GM13977 (cell line): ENCODE data around the gene PSMD10.

Experiments used
- DNase-seq: peaks from one replicate; pipeline ENCODE4 v3.0.0; 2012; ENCODE audit warnings: low spot score
- in situ Hi-C: fragments of 300-500 bp; cut with MboI; formaldehyde crosslinking; loops from one replicate; pipeline ENCODE4 v1.12.0; 2022; ENCODE audit warnings: low sequenced_read_pairs, low pct_unique_long_range_greater_than_20kb, mixed read lengths, inconsistent platforms; ENCODE audit not compliant: unreplicated experiment
- TF ChIP-seq, protein P1 (sequence below): IDR thresholded peaks from 2 replicates; pipeline ENCODE4 v1.5.1; 2012; ENCODE audit warnings: mild to moderate bottlenecking, control low read depth; ENCODE audit not compliant: insufficient read depth; ENCODE audit errors: extremely low read depth, missing control alignments

Gene PSMD10

DNA sequence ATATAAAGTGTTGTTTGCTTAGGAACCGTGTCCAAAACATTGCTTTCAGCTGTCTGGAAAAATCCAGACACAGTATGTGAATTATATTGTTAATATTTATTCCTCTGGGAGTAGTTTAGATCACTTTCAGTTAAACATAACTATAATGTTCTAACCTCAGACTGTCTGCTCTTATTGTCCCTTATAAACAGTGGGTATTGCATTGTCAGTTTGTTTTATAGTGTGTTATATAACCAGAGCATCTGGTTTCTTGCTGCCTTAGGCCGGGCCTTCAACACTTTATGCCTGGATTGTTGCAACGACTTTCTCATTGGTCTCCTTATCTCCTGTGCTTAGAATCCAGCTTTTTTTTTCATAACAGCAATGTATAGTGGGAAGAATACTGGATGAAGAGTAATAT, 26.6 kb upstream of the PSMD10 start:
- no peak for DNase-seq

DNA sequence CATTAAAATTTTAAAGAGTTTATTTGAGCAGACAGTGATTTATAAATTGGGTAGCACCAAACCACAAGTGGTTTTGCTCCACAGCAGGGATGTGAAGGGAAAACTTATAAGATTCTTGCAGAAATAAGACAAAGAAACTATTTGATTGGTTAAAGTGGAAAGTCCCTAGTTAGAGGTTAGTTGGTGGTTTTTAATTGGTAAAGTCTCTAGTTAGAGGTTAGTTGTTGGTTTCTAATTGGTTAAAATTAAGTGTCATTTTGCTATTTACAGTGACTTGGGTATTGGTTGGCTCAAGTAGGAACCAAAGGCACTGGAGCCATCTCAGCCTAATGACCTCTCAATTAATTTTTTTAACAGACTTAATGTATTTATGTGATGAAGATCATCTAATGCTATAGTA, 23.2 kb upstream of the PSMD10 start:
- TF ChIP-seq, protein P1, sequence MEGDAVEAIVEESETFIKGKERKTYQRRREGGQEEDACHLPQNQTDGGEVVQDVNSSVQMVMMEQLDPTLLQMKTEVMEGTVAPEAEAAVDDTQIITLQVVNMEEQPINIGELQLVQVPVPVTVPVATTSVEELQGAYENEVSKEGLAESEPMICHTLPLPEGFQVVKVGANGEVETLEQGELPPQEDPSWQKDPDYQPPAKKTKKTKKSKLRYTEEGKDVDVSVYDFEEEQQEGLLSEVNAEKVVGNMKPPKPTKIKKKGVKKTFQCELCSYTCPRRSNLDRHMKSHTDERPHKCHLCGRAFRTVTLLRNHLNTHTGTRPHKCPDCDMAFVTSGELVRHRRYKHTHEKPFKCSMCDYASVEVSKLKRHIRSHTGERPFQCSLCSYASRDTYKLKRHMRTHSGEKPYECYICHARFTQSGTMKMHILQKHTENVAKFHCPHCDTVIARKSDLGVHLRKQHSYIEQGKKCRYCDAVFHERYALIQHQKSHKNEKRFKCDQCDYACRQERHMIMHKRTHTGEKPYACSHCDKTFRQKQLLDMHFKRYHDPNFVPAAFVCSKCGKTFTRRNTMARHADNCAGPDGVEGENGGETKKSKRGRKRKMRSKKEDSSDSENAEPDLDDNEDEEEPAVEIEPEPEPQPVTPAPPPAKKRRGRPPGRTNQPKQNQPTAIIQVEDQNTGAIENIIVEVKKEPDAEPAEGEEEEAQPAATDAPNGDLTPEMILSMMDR = no peak
- DNase-seq = no peak
- in situ Hi-C loops = no loop called here

More for the DNA sequence above, 26.6 kb upstream of the PSMD10 start:
- in situ Hi-C loops = no loop called here
- TF ChIP-seq, protein P1 = no peak

DNA sequence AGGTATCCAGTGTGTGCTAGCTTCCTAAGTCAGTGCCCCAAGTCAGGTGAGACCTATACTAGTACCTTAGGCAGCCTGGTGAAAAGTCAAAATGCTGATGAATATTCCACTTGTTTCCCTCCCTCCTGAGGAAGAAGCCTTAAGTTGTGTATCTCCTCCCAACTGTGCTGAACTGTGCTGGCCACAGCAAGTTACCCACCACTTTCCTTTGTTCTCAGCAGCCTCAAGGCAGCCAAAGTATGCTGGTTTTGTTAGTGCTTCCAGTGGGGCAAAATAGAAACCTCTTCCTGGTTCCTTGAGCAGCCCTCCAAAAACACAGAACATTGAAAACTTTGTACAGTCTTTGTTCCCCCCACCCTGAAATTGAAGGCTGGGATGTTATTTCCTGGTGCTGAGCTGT, 14.1 kb upstream of the PSMD10 start:
- no peak for DNase-seq
- in situ Hi-C loops = no loop called here
- TF ChIP-seq, protein P1 = no peak

DNA sequence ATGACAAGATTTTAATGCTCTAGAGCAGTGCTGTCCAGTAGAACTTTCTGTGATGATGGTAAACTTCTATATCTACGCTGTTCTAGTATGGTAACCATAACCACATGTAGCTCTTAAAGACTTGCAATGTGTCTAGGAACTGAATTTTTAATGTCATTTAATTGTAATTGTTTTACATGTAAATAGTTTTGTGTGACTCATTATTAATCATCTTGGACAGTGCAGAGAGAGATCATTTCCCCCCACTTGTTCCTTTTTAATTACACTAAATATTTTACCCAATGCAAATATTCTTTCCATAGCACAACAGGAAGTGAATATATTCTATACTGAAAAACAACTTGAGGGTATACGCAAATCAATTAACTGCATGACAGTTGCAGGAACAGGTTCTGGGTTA, 6.0 kb upstream of the PSMD10 start:
- in situ Hi-C loops = no loop called here
- TF ChIP-seq, protein P1 = no peak
- no peak for DNase-seq

DNA sequence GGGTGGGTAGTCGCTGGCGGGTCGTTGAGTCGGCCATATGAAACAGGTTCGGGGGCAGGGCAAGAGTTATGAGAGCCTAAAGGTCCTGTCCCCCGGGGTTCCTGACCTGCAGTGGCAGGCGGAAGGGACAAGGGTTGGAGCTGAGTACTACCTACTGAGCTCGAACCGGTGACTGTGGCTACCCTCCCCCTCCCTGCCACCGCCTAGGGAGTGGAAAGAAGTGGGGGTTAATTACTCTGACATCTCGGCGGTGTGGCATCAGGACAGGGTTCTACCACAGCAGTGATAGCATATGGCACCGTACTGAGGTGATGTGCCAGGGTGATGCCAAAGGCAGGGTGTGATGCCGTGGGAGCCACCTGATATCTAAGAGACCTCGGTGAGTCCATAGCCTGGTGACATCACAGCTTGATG, 543 bp upstream of the PSMD10 start:
- in situ Hi-C loops = no loop called here

DNA sequence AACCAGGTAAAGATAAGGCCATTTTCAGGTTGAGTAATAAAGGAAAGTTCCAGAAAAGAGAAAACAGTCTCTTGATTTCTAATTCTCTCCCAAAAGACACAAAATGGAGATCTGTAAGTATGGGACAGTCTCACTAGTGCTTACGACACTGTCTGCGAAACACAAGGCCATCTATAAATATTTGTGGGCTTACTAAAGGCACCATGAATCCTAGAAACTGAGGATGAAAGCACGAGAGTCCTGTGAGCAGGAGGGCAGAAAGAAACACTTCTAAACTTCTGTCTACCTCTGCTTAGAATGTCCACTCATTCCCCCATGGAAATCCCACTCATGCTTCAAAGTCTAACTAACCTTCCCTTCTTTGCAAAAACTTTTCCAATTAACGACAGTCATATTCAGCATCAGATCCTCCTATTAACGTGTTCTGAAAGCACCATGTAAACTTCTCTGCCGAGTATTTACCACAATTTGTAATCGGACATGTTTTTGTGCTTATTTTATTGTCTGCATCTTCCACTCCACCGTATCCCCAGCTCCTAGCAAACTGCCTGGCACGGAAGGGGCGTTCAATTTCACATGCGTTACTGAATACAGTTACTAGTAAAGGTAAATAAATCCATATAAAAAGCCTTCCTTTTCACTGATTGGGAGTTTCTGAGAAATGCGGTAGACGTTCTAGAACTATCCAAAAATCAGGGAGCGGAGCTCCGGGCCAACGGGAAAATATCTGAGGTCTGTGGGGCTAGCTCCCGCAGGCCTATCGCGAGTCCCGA, 665 bp downstream of the PSMD10 start:
- in situ Hi-C loops = no loop called here
- TF ChIP-seq, protein P1 = no peak
- DNase-seq = no peak

More for the DNA sequence above, 543 bp upstream of the PSMD10 start:
- DNase-seq = no peak
- TF ChIP-seq, protein P1 = no peak
